Panc1 (cell line): Measurements from ENCODE around the gene TBC1D22A. TPM values are rescaled to one million over a fixed set of nuclear protein-coding genes. Genes with fewer than 3 reads are reported as not detected.

Experiments
- ATAC-seq: fragments of 200-7000 bp; cut with Tn5 transposase; 2 replicates; pipeline ENCODE4 v1.9.1; 2020; ENCODE audit warnings: mild to moderate bottlenecking, moderate library complexity
- BruUV-seq: library from RNA; stranded (reverse); fragments of 400-500 nt; replicated peaks from 2 replicates; lab custom pipeline; 2021; lab: Mats Ljungman, UMichigan
- CTCF ChIA-PET: fragments of 300-600 bp; sonication (Branson Sonifier 250); formaldehyde crosslinking; loops from one replicate; lab custom pipeline; 2022; ENCODE audit warnings: antibody characterized with exemption; lab: Charles Lee
- POLR2A ChIA-PET: fragments of 300-600 bp; sonication (Branson Sonifier 250); formaldehyde crosslinking; loops from one replicate; lab custom pipeline; 2022; ENCODE audit warnings: antibody characterized with exemption; lab: Charles Lee
- DNase-seq: peaks from one replicate; pipeline ENCODE4 v3.0.0-alpha.2; 2010; ENCODE audit warnings: low read depth, low spot score
- H3K27ac ChIP-seq: 2 replicates; pipeline ENCODE4 v1.5.1; 2011; ENCODE audit warnings: mild to moderate bottlenecking, low read length, inconsistent platforms
- H3K27me3 ChIP-seq: fragments of 200-500 bp; sonication (Bioruptor generic); 2 replicates; pipeline ENCODE4 v1.6.0; 2014; ENCODE audit warnings: low read length, inconsistent platforms; ENCODE audit not compliant: control insufficient read depth, insufficient read depth
- H3K36me3 ChIP-seq: fragments of 200-500 bp; sonication (Bioruptor generic); 2 replicates; pipeline ENCODE4 v1.5.1; 2014; ENCODE audit warnings: inconsistent platforms, mild to moderate bottlenecking, low read length, moderate library complexity; ENCODE audit not compliant: control insufficient read depth, insufficient read depth
- H3K4me1 ChIP-seq: 2 replicates; pipeline ENCODE4 v1.5.1; 2011; ENCODE audit warnings: inconsistent platforms, mild to moderate bottlenecking, low read length, moderate library complexity; ENCODE audit not compliant: control insufficient read depth, insufficient read depth
- H3K4me3 ChIP-seq, 2 experiments: 2 replicates each; pipeline ENCODE4 v1.5.1; 2011 to 2012; ENCODE audit warnings: low read depth in 2 of 2, low read length in 2 of 2, mild to moderate bottlenecking in 2 of 2, inconsistent platforms in 1 of 2, moderate library complexity in 1 of 2
- H3K9me3 ChIP-seq: fragments of 200-500 bp; sonication (Bioruptor generic); 2 replicates; pipeline ENCODE4 v1.5.1; 2014; ENCODE audit warnings: low read depth, mild to moderate bottlenecking, inconsistent platforms, low read length, moderate library complexity; ENCODE audit not compliant: control insufficient read depth, insufficient read depth
- POLR2AphosphoS5 ChIP-seq: IDR thresholded peaks from 2 replicates; pipeline ENCODE4 v1.6.1; 2012; ENCODE audit warnings: mild to moderate bottlenecking, low read depth, low read length, moderate library complexity
- REST ChIP-seq, 2 experiments: IDR thresholded peaks; 2 replicates each; pipeline ENCODE4 v1.6.1; 2011 to 2012; ENCODE audit warnings: low read depth in 2 of 2, control low read depth in 1 of 2, low read length in 1 of 2, mild to moderate bottlenecking in 1 of 2, moderate library complexity in 1 of 2; ENCODE audit not compliant: insufficient read depth in 1 of 2
- SIN3A ChIP-seq: IDR thresholded peaks from 2 replicates; pipeline ENCODE4 v1.6.1; 2012; ENCODE audit warnings: low read depth, mild to moderate bottlenecking, low read length, moderate library complexity, borderline replicate concordance; ENCODE audit not compliant: insufficient read depth
- TCF7L2 ChIP-seq: IDR thresholded peaks from 2 replicates; pipeline ENCODE4 v1.6.1; 2011; ENCODE audit warnings: mild to moderate bottlenecking, low read depth, low read length, inconsistent platforms
- in situ Hi-C: cut with HindIII; loops from 2 replicates; pipeline ENCODE4 v1.10.0; 2016; ENCODE audit warnings: low sequenced_read_pairs, low pct_unique_long_range_greater_than_20kb
- intact Hi-C: fragments of 100-400 bp; cut with micrococcal nuclease; formaldehyde crosslinking; loops from one replicate; pipeline ENCODE4 v1.10.0; 2022; ENCODE audit not compliant: unreplicated experiment
- total RNA-seq: library from RNA; stranded (reverse); gene quantifications from one replicate; pipeline ENCODE4 v1.2.1, GENCODE V29; 2021; ENCODE audit not compliant: unreplicated experiment
- TF ChIP-seq, protein P1 (sequence below): fragments of 450-650 bp; IDR thresholded peaks from 2 replicates; pipeline ENCODE4 v1.5.1; 2017; ENCODE audit warnings: mild to moderate bottlenecking

Gene TBC1D22A
- total RNA-seq, 1 experiment from 2014 or later: 28.7 TPM

- ATAC-seq: no peak
- Histone ChIP-seq H3K27me3 (no peaks in the 10 kb centered on the region), H3K4me3 (no peak overlapping the region), H3K27ac (no peak overlapping the region), H3K9me3 (no peaks in the 10 kb centered on the region), H3K36me3 (no peaks in the 10 kb centered on the region), H3K4me1 (no peaks in the 10 kb centered on the region)
- intact Hi-C loops (no loop called here), in situ Hi-C loops (no loop called here)
- ChIA-PET CTCF (no interaction called here), POLR2A (no interaction called here)
- BruUV-seq: no TSS peak
- no peak for TF ChIP-seq REST (IDR thresholded peaks at IDR 0.05; ENCODE audit: insufficient read depth in 1 of 2, low read depth in 2 of 2, low read length in 1 of 2)
- TF ChIP-seq, protein P1, sequence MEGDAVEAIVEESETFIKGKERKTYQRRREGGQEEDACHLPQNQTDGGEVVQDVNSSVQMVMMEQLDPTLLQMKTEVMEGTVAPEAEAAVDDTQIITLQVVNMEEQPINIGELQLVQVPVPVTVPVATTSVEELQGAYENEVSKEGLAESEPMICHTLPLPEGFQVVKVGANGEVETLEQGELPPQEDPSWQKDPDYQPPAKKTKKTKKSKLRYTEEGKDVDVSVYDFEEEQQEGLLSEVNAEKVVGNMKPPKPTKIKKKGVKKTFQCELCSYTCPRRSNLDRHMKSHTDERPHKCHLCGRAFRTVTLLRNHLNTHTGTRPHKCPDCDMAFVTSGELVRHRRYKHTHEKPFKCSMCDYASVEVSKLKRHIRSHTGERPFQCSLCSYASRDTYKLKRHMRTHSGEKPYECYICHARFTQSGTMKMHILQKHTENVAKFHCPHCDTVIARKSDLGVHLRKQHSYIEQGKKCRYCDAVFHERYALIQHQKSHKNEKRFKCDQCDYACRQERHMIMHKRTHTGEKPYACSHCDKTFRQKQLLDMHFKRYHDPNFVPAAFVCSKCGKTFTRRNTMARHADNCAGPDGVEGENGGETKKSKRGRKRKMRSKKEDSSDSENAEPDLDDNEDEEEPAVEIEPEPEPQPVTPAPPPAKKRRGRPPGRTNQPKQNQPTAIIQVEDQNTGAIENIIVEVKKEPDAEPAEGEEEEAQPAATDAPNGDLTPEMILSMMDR: no peak
- TF ChIP-seq TCF7L2: no peak
- TF ChIP-seq SIN3A: no peak
- no peak for TF ChIP-seq POLR2AphosphoS5
- no peak for DNase-seq
Observed at GRCh38 chr22:47027766-47028165, 265.3 kb downstream of the TBC1D22A start.

- no TSS peak for BruUV-seq
- TF ChIP-seq TCF7L2: no peak
- TF ChIP-seq, protein P1: no peak
- no peak for TF ChIP-seq REST (IDR thresholded peaks at IDR 0.05; ENCODE audit: insufficient read depth in 1 of 2, low read depth in 2 of 2, low read length in 1 of 2)
- no peak for TF ChIP-seq POLR2AphosphoS5
- no peak for TF ChIP-seq SIN3A
Observed at GRCh38 chr22:47029244-47030074, 267.0 kb downstream of the TBC1D22A start.

More at GRCh38 chr22:47029244-47030074, 267.0 kb downstream of the TBC1D22A start:
- ChIA-PET POLR2A (no interaction called here), CTCF (no interaction called here)
- no peaks in the 10 kb centered on the region for H3K27me3 ChIP-seq
- H3K27ac ChIP-seq: no peak overlapping the region
- no peaks in the 10 kb centered on the region for H3K36me3 ChIP-seq
- in situ Hi-C loops (no loop called here), intact Hi-C loops (no loop called here)
- no peaks in the 10 kb centered on the region for H3K4me1 ChIP-seq
- H3K9me3 ChIP-seq: no peaks in the 10 kb centered on the region
- DNase-seq (no peak), ATAC-seq (no peak)
- H3K4me3 ChIP-seq: no peak overlapping the region
